Esophagus muscularis mucosa (tissue), 4 donors: ENCODE results near the gene SMIM12.

ENCODE experiments used
- EP300 ChIP-seq: sonication (generic); formaldehyde crosslinking; IDR thresholded peaks from one replicate; pipeline ENCODE4 v1.6.1; 2017; ENCODE audit warnings: antibody characterized with exemption
- POLR2A ChIP-seq: fragments of 450-650 bp; IDR thresholded peaks from one replicate; pipeline ENCODE4 v1.6.1; 2017; ENCODE audit warnings: antibody characterized with exemption, moderate library complexity, mild to moderate bottlenecking, low read depth
- POLR2AphosphoS5 ChIP-seq, 2 donors: sonication (generic); formaldehyde crosslinking; IDR thresholded peaks; one replicate each; pipeline ENCODE4 v1.6.1; 2017; ENCODE audit warnings: antibody characterized with exemption in 2 of 2
- TF ChIP-seq, protein P1 (sequence below), 3 experiments: fragments of 200-600 bp in 2 of 3; fragments of 450-650 bp in 1 of 3; sonication (generic) in 2 of 3; IDR thresholded peaks; one replicate each; pipeline ENCODE4 v1.5.1; 2017 to 2019; ENCODE audit warnings: antibody characterized with exemption in 3 of 3, mild to moderate bottlenecking in 2 of 3, moderate library complexity in 1 of 3

GRCh38 chr1:34839526-34840305 is 19.8 kb downstream of the SMIM12 start:
- TF ChIP-seq POLR2A (no peak), POLR2AphosphoS5 (IDR thresholded peaks at IDR 0.05) (no peak), EP300 (no peak)
- TF ChIP-seq, protein P1, sequence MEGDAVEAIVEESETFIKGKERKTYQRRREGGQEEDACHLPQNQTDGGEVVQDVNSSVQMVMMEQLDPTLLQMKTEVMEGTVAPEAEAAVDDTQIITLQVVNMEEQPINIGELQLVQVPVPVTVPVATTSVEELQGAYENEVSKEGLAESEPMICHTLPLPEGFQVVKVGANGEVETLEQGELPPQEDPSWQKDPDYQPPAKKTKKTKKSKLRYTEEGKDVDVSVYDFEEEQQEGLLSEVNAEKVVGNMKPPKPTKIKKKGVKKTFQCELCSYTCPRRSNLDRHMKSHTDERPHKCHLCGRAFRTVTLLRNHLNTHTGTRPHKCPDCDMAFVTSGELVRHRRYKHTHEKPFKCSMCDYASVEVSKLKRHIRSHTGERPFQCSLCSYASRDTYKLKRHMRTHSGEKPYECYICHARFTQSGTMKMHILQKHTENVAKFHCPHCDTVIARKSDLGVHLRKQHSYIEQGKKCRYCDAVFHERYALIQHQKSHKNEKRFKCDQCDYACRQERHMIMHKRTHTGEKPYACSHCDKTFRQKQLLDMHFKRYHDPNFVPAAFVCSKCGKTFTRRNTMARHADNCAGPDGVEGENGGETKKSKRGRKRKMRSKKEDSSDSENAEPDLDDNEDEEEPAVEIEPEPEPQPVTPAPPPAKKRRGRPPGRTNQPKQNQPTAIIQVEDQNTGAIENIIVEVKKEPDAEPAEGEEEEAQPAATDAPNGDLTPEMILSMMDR (IDR thresholded peaks at IDR 0.05): no peak
